Activated naive CD4-positive, alpha-beta T cell treated with anti-CD3 and anti-CD28 coated beads, Interleukin-2, amount 50 U/mL, for 24 hours (primary cell): ENCODE measurements around the gene STX8.

Experiments used
- H3K27ac Mint-ChIP-seq: one replicate; pipeline ENCODE4 v1.8.0; 2021; ENCODE audit warnings: mild to moderate bottlenecking, mixed read lengths
- H3K27me3 Mint-ChIP-seq: one replicate; pipeline ENCODE4 v1.8.0; 2021; ENCODE audit warnings: mixed read lengths
- H3K36me3 Mint-ChIP-seq: one replicate; pipeline ENCODE4 v1.8.0; 2021; ENCODE audit warnings: mixed read lengths
- H3K4me1 Mint-ChIP-seq: one replicate; pipeline ENCODE4 v1.8.0; 2021; ENCODE audit warnings: mixed read lengths
- H3K4me3 Mint-ChIP-seq: one replicate; pipeline ENCODE4 v1.8.0; 2021; ENCODE audit warnings: mild to moderate bottlenecking, mixed read lengths
- H3K9me3 Mint-ChIP-seq: one replicate; pipeline ENCODE4 v1.8.0; 2021; ENCODE audit warnings: mixed read lengths

STX8 gene

DNA sequence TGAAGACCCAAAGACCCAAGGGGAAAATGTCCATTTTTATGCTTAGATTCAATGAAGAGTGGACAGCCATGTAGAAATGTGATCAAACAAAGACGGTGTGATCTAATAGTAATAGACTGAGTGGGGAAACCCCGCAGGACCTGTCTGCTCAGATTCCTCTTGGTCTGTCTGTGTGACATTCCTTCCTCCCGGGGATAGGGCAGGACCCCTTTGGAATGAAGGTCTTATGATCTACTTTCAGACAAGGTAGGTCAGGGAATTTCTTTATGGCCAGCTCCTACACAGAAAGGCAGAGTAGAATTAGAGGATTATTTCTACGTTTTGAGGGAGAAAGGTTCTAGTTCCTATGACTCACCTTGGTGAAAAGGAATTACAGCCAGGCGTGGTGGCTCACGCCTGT, 267.6 kb downstream of the STX8 start:
- no peaks in the 10 kb centered on the region for H3K9me3 Mint-ChIP-seq
- H3K4me3 Mint-ChIP-seq, result no peak overlapping the region
- no peak overlapping the region for H3K27ac Mint-ChIP-seq

DNA sequence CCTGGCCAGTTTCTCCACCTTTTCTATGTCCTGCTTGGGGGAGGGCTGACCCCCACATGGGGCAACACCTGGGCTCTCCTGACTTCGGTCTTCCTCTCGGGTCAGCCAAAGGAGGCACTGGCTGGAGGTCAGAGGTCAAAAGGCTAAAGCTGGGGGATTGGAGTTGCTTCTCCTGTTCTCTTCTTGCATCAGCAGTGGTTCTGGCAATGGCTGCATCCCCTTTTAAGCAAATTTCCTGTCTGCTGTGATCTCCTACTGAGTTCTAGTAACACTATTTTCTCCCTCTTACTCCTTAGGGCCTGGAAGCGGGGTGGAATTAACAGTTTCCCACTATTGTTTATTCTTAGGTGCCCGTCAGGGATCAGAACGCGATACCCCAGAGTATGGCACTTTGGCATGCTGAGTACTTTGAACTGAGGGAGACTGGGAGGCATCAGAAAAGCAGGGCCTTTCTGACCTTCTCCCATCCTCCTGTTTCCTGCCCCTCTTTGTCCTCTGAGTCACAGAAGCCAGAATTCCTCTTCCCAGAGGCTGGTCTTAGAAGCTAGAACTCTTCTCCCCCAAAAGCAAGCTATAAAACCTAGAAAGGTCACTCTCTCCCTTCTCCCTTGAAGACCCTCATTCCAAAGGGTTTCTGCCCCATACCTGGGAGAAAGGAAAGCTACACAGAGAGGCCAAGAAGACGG, 268.2 kb downstream of the STX8 start:
- Mint-ChIP-seq H3K9me3 (no peaks in the 10 kb centered on the region), H3K27ac (peak overlapping the region; percentile 53)

More for the DNA sequence above, 267.6 kb downstream of the STX8 start:
- Mint-ChIP-seq H3K4me1 (no peaks in the 10 kb centered on the region), H3K27me3 (no peaks in the 10 kb centered on the region), H3K36me3 (peaks cover 2% of the 10 kb centered on the region)

DNA sequence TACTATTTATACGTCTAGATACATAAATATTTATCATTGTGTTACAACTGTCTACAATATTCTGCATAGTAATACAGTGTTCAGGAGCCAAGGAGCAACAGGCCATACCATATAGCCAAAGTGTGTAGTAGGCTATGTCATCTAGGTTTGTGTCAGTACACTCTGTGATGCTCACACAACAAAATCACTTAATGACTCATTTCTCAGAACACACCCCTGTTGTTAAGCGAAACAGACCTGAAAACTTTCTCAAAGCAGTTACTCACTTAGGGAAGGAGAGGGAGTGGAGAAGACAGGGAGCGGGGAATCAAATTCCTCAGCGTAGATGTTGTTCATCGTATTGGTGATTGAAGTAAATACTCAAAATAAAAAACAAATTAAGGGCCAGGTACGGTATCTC, 269.5 kb downstream of the STX8 start:
- no peaks in the 10 kb centered on the region for H3K27me3 Mint-ChIP-seq
- H3K27ac Mint-ChIP-seq, result no peak overlapping the region
- no peak overlapping the region for H3K4me3 Mint-ChIP-seq
- no peaks in the 10 kb centered on the region for H3K9me3 Mint-ChIP-seq
- H3K4me1 Mint-ChIP-seq, result no peaks in the 10 kb centered on the region
- H3K36me3 Mint-ChIP-seq, result no peaks in the 10 kb centered on the region

More for the DNA sequence above, 268.2 kb downstream of the STX8 start:
- Mint-ChIP-seq H3K36me3 (peaks cover under 1% of the 10 kb centered on the region), H3K4me1 (no peaks in the 10 kb centered on the region), H3K4me3 (no peak overlapping the region), H3K27me3 (no peaks in the 10 kb centered on the region)

DNA sequence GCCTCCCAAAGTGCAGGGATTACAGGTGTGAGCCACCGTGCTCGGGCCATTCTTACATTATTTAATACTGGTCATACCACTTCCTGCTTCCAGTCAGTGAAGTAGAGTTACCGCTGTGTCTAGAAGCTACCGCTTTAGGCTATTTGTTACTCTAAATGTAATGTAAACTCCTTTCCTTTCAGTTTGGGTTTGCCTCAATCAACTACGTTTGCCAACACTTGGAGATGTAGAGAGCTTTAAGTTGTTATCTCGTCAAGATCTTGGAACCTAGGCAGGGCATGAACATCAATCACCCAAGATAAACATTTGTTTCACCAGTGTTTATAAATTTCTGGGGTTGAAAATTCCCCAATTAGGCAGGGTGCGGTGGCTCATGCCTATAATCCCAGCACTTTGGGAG, 275.9 kb downstream of the STX8 start:
- Mint-ChIP-seq H3K4me1 (peaks cover 3% of the 10 kb centered on the region), H3K27ac (no peak overlapping the region), H3K4me3 (no peak overlapping the region), H3K9me3 (no peaks in the 10 kb centered on the region), H3K36me3 (peaks cover 4% of the 10 kb centered on the region), H3K27me3 (no peaks in the 10 kb centered on the region)

DNA sequence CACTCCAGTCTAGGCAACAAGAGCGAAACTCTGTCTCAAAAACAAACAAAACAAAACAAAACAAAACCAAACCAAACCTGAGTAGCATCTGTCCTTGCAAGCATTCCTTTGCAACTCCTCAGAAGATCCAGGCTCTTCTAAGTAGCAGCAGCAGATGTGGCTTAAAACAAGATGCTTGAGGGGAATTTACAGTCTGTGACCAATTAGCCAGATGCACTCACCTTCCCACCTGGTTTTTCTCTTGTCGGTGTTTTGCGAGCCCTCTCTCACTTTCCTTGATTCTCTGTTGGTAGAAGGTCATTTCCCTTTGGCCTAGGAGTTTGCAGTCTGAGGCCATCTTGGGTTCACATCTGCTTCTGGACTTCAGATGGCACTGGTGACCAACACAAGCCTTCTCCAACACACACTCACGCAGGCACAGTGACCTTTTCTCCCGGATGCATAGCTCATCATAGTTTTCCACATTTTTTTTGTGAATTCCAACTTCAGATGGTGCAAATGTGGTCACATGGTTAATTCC, 276.8 kb downstream of the STX8 start:
- H3K4me1 Mint-ChIP-seq, result peaks cover 3% of the 10 kb centered on the region
- no peaks in the 10 kb centered on the region for H3K9me3 Mint-ChIP-seq
- H3K27ac Mint-ChIP-seq, result no peak overlapping the region
- H3K27me3 Mint-ChIP-seq, result no peaks in the 10 kb centered on the region
- H3K4me3 Mint-ChIP-seq, result no peak overlapping the region
- H3K36me3 Mint-ChIP-seq, result peaks cover 6% of the 10 kb centered on the region

DNA sequence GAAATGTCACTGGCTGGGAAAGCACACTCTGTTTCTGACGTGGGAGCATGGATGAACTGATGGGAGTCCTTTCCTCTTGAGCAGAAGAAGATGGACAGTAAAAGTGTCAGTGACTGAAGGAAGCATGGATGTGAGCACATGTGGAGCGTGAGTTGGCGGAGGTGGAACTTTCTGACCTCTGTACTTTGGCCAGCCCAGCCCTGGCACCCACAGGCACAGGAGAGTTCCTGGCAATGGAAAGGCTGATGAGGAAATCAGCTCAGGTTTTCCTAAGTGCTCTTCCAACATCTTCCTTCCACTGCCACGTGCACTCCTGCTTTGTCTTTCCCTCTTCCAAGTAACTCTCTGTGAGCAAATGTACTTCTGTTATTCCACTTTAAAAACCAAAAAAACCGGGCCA, 277.5 kb downstream of the STX8 start:
- Mint-ChIP-seq H3K4me3 (no peak overlapping the region), H3K27ac (no peak overlapping the region), H3K9me3 (no peaks in the 10 kb centered on the region), H3K27me3 (no peaks in the 10 kb centered on the region), H3K36me3 (peaks cover 6% of the 10 kb centered on the region), H3K4me1 (peaks cover 3% of the 10 kb centered on the region)

DNA sequence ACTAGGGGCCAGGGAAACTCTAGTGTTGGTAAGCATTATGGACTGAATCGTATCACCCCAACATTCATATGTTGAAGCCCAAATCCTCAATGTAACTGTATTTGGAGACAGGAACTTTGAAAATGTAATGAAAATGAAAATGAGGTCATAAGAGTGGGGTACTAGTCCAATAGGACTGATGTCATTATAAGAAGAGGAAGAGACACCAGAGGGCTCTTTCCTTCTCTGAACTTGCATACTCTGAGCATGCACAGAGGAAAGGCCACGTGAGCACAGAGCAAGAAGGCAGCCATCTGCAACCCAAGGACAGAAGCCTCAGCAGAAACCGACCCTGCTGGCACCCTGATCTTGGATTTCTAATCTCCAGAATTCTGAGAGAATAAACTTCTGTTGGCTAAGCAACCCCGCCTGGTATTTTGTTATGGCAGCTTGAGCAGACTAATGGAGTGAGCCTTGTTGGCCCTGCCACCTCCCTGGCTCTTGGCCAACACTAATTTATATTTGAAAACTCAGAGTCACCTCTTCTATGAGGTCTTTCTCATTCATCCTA, 280.9 kb downstream of the STX8 start:
- Mint-ChIP-seq H3K27ac (no peak overlapping the region), H3K9me3 (no peaks in the 10 kb centered on the region), H3K36me3 (peaks cover 4% of the 10 kb centered on the region), H3K4me1 (peaks cover 34% of the 10 kb centered on the region), H3K4me3 (no peak overlapping the region), H3K27me3 (no peaks in the 10 kb centered on the region)

DNA sequence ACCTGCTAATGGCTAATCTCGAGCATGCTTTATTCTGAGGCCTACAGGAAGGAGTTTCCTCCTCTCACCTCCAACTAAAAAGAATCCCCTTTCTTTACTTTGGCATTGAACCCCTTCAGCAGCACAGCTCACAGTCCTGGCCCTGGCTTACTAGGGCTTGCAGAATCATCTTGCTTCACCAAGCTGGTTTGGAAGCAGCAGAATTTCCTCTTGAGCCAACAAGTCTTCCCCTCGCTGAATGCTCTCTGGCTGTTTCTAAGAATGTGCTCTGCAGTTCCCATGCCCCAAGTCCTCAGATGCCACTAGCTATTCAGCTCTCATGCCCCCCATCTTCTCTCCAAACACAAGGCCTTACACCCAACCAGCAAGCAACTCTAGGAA, 283.1 kb downstream of the STX8 start:
- H3K4me3 Mint-ChIP-seq, result no peak overlapping the region
- peaks cover 3% of the 10 kb centered on the region for H3K36me3 Mint-ChIP-seq
- H3K27ac Mint-ChIP-seq, result peak overlapping the region; percentile 71
- H3K9me3 Mint-ChIP-seq, result no peaks in the 10 kb centered on the region
- no peaks in the 10 kb centered on the region for H3K27me3 Mint-ChIP-seq
- peaks cover 47% of the 10 kb centered on the region for H3K4me1 Mint-ChIP-seq

DNA sequence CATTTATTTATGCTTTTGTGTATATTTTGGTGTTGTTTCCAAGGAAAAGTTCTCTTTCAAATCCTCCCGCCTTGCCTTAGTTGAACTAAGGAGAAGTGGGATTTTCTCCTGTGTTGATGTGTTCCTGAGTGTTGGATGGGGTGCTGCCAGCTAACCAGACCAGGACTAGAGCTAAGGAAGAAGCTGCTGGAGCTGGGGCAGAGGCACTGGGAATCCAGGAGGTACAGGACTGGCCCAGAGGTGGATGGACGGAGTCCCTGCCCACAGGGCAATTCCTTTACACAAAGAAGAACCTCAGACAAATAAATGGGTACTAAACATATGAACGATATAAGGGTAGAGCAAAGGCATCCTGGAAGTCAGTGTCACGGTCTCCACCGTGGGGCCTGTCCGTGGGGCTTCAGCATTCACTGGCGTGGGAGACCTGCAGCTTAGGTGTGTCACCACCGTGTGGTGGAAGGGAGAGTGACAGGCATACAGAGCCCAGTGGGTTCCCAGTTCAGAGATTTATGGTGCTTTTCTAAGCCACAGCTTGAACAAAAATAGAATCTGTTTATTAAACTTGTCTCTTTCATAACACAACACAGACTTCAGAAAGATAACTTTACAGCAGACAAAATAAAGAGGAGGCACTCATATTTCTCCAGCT, 283.6 kb downstream of the STX8 start:
- peaks cover 47% of the 10 kb centered on the region for H3K4me1 Mint-ChIP-seq
- no peaks in the 10 kb centered on the region for H3K9me3 Mint-ChIP-seq
- H3K27ac Mint-ChIP-seq, result no peak overlapping the region
- peaks cover 5% of the 10 kb centered on the region for H3K36me3 Mint-ChIP-seq
- no peak overlapping the region for H3K4me3 Mint-ChIP-seq
- no peaks in the 10 kb centered on the region for H3K27me3 Mint-ChIP-seq

DNA sequence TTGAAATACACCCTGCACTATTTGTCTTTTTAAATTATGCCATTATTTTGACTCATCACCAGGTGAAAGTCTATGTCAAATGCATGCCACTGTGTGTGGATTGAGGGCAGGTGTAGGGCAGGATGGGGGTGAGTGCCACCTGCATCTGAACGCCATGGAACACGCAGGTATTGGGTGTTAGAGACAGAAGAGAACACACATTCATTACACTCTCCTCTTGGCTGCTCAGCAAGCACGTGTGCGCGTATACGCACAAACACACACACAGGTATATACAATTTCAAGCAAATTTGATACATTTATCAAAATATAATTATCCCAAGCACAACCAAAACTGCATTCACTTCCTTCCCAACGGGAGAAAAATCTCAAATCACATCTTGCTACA, 285.4 kb downstream of the STX8 start:
- Mint-ChIP-seq H3K27ac (peak overlapping the region; percentile 79), H3K27me3 (no peaks in the 10 kb centered on the region), H3K36me3 (peaks cover 5% of the 10 kb centered on the region), H3K4me3 (peak overlapping the region; percentile 27), H3K9me3 (no peaks in the 10 kb centered on the region), H3K4me1 (peaks cover 54% of the 10 kb centered on the region)

DNA sequence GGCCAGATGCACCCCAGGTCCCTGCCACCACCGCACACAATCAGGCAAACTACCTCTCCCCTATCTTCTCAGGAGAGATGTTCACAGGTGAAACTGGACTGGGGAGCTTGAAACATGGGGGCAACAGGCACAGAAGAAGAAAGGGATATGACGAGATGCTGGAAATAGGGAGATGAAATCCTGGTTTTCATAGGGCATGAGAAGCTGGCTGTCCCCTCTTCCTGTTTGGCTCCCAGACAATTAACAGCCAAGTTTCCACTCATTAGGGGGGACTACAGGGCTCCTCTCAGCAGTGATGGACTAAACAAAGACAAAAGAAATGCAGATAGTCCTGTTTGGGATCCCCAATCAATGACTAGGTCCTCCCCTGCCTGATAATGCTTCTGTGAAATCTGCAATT, 288.3 kb downstream of the STX8 start:
- no peaks in the 10 kb centered on the region for H3K27me3 Mint-ChIP-seq
- peak overlapping the region; percentile 77 for H3K27ac Mint-ChIP-seq
- H3K4me3 Mint-ChIP-seq, result no peak overlapping the region

DNA sequence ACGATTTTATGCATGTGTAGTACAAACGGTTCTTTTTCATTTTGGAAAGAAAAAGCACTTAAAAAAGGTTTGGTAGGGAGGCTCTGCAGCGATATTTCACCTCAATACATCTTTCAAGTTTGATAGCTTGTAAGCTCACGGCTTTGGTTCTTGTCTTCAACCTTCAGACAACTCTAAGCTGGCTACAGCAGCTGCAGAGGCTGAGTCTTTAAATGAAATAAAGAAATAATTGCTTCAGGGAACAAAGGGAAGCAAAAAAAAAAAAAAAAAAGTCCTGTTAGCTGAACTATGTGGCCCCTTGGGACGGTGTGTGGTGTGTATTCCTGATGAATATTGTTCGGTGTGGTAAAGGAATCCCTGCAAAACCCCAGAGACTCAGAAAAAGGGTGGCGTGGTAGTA, 289.2 kb downstream of the STX8 start:
- Mint-ChIP-seq H3K27ac (no peak overlapping the region), H3K9me3 (no peaks in the 10 kb centered on the region), H3K4me3 (no peak overlapping the region), H3K36me3 (peaks cover 3% of the 10 kb centered on the region), H3K4me1 (peaks cover 40% of the 10 kb centered on the region), H3K27me3 (no peaks in the 10 kb centered on the region)

More for the DNA sequence above, 288.3 kb downstream of the STX8 start:
- peaks cover 3% of the 10 kb centered on the region for H3K36me3 Mint-ChIP-seq
- no peaks in the 10 kb centered on the region for H3K9me3 Mint-ChIP-seq
- H3K4me1 Mint-ChIP-seq, result peaks cover 47% of the 10 kb centered on the region

DNA sequence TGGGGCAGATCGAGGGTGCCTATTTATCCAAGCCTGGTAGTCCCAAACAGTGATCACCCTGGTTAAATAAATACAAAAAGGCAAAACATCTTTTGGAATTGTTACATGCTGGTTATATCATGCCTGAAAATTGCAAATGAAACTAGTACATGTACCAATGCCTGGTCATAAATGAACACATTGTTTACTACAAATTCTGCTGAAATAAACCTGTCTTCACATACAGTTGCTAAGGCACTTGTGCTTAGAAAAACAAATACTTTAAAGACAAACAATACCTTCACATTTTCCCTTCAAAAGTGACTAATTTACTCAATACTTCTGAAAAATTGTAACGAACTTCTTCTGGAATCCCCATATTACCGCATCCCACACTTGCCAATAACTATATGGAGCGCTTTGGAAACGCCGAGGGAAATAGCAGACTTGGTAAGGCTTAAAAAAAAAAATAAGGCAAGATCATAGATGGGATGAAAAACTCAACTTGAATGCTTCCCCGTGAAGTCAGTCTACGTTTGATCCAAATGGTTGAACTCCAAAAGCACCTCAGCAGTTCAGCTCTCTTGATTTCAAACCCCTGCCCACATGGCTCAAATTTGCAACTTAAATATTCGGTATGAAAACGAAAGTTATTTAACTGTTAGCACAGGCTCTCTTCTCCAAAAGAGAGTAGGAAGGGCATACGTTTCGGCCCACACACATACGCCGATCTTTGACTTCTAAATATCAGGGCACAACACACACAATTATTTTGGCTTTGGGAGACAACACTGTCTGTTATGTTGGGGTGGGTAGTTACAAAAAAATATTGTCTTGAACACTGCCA, 289.8 kb downstream of the STX8 start:
- H3K4me3 Mint-ChIP-seq, result no peak overlapping the region
- peaks cover 4% of the 10 kb centered on the region for H3K36me3 Mint-ChIP-seq
- no peaks in the 10 kb centered on the region for H3K9me3 Mint-ChIP-seq
- H3K27me3 Mint-ChIP-seq, result no peaks in the 10 kb centered on the region
- H3K4me1 Mint-ChIP-seq, result peaks cover 34% of the 10 kb centered on the region
- no peak overlapping the region for H3K27ac Mint-ChIP-seq

DNA sequence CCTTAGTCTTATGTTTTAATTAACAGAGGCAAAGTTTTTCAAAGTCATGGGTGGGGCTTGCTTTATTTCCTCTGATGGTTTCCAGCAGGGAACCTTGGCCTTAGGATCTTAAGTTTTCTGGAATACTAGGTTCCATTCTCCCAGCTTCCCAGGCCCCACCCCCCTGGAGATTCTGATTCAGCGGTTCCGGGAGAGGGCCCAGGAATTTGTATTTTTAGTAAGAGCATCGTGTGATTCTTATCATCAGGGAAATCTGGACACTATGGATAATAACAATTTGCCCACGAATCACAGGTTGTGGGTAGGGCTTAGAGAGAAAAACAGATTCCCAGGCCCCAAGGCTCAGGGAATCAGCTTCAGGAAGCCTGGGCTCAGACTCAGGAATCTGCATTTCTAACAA, 290.7 kb downstream of the STX8 start:
- H3K4me1 Mint-ChIP-seq, result peaks cover 25% of the 10 kb centered on the region
- no peak overlapping the region for H3K27ac Mint-ChIP-seq
- H3K36me3 Mint-ChIP-seq, result peaks cover 4% of the 10 kb centered on the region
- H3K9me3 Mint-ChIP-seq, result no peaks in the 10 kb centered on the region
- no peaks in the 10 kb centered on the region for H3K27me3 Mint-ChIP-seq
- H3K4me3 Mint-ChIP-seq, result no peak overlapping the region

DNA sequence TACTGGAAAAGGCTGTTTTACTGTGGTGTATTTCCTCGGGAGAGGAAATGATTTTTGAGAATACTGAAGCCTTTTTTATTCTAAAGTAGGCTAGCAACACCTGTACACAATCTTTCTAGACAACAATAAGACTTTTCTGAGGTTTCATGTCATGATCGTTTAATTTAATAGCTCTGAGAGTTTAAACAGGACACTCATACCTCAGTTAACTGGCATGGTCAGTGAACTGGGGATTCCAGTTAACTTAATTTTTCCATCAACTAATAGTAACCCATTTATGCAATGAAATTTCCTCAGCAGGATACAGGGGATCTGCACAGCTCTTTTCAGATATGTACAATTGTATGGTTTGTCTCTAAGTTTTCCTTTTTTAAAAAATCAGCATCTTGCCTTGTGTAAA, 291.7 kb downstream of the STX8 start:
- H3K4me1 Mint-ChIP-seq, result peaks cover 15% of the 10 kb centered on the region
- H3K9me3 Mint-ChIP-seq, result no peaks in the 10 kb centered on the region
- H3K27ac Mint-ChIP-seq, result no peak overlapping the region
- H3K36me3 Mint-ChIP-seq, result peaks cover 3% of the 10 kb centered on the region
- no peak overlapping the region for H3K4me3 Mint-ChIP-seq
- no peaks in the 10 kb centered on the region for H3K27me3 Mint-ChIP-seq
